ACHN (cell line): ENCODE results near the gene MYG1.
"Not testable (repeated sequence)": the region's sequence is repeated elsewhere in the genome, so short reads cannot be mapped to it uniquely, and the experiment has no call there.

ENCODE experiments used
- DNase-seq: peaks from one replicate; pipeline ENCODE4 v3.0.0-alpha.2; 2015
- in situ Hi-C: cut with HindIII; loops from 2 replicates; pipeline ENCODE4 v1.10.0; 2017; ENCODE audit warnings: low sequenced_read_pairs, low pct_ligation_motif_present, low pct_unique_long_range_greater_than_20kb

MYG1 gene

GRCh38 chr12:53279283-53279869, 20.1 kb upstream of the MYG1 start:
- in situ Hi-C loops: no loop called here
- no peak for DNase-seq

DNA sequence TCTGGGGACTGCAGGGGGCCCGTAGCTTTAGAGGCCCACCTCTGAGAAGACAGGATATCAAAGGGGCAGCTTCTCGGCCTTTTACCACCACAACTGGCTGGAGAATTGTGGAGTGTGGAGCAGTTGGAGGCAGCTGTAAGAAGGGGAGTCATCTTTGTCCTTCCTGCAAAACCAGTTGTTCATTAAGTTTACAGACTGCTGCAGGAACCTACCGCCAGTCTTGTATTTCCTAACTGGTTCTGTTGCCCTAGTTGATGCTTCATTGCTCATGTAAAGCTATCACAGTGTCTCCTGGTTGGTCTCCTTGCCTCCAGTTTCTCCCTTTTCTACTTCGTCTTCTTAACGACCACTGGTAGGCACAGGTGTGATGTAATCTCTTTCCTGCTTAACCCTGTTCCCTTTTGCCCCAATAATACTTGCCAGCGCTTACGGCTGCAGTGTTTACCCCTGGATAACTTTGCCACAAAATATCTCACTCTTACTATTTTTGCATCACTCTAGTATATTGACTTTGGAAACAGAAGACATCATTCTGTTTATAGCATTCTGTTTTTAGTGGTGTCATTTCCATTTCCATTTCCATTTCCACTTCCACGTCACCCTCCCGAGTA, 19.5 kb upstream of the MYG1 start:
- no peak for DNase-seq
- in situ Hi-C loops: no loop called here

GRCh38 chr12:53286448-53286847, 13.0 kb upstream of the MYG1 start:
- DNase-seq: no peak
- in situ Hi-C loops: no loop called here

DNA sequence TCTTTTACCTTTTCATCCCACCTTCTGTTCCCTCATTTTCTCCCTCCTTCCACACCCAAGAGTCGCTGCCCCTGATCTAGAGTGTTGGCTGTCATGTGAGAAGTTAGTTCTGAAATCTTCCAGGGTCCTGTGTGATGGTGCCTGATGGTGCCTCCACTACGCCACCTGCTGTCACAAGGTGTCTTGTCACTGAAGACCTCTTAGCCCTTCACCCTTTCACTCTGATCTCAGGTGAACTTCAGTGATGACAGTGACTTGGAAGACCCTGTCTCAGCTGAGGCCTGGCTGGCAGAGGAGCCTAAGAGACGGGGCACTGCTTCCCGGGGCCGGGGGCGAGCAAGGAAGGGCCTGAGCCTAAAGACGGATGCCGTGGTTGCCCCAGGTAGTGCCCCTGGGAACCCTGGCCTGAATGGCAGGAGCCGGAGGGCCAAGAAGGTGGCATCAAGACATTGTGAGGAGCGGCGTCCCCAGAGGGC, 11.7 kb upstream of the MYG1 start:
- peak; percentile 68 for DNase-seq
- in situ Hi-C loops: no loop called here

GRCh38 chr12:53288322-53288721, 11.2 kb upstream of the MYG1 start:
- in situ Hi-C loops: no loop called here
- DNase-seq: no peak

GRCh38 chr12:53289891-53290290, 9.6 kb upstream of the MYG1 start:
- in situ Hi-C loops: no loop called here
- DNase-seq: peak; percentile 68

GRCh38 chr12:53290661-53291060, 8.8 kb upstream of the MYG1 start:
- in situ Hi-C loops: no loop called here
- DNase-seq: no peak

DNA sequence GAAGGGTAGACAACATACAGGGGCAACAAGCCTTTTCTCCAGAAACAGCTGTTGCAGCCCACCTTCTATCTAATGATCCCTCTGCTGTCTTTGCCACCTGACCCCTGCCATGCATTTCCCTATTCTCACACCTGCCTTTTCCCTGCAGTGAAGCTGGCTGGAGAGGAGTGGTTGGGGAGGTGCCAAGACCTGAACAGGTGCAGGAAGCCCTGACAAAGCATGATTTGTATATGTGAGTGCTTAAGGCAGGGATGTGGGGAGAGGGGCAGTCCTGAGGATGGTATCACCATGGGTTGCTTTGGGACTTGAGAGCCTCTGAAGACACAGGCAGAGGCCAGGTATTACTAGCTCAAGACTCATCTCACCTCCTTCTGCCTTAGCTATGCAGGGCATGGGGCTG, 7.1 kb upstream of the MYG1 start:
- in situ Hi-C loops: no loop called here
- no peak for DNase-seq

- in situ Hi-C loops: no loop called here
- DNase-seq: peak; percentile 91
Measured at GRCh38 chr12:53295070-53295890, 4.2 kb upstream of the MYG1 start, which contains the start of gene PFDN5. Gene PFDN5 (plus strand): TSS chr12:53295542. CDS start chr12:53295568, 26 bp downstream.

DNA sequence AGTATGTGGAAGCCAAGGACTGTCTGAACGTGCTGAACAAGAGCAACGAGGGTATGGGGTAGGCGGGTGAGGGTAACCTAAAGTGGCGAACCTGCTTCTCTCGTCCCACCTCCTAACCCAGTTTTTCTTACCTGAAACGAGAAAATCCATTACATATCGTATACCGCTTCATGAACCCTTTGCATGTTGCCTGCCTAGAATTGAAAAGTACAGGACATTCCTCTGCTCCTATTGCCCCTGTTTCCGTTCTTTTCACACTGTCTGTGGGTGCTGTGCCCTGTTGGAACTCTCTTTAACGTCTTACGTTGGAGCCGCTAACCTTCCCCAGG, 3.6 kb upstream of the MYG1 start:
- no peak for DNase-seq
- in situ Hi-C loops: no loop called here

- in situ Hi-C loops, DNase-seq: not testable (repeated sequence)
Measured at GRCh38 chr12:53297106-53297505, 2.4 kb upstream of the MYG1 start.

GRCh38 chr12:53298164-53298563, 1.3 kb upstream of the MYG1 start:
- in situ Hi-C loops: no loop called here
- DNase-seq: no peak

GRCh38 chr12:53299101-53299453, 418 bp upstream of the MYG1 start:
- in situ Hi-C loops: no loop called here
- peak; percentile 74 for DNase-seq

GRCh38 chr12:53300187-53300586, 692 bp downstream of the MYG1 start:
- in situ Hi-C loops: no loop called here
- DNase-seq: peak; percentile 43

DNA sequence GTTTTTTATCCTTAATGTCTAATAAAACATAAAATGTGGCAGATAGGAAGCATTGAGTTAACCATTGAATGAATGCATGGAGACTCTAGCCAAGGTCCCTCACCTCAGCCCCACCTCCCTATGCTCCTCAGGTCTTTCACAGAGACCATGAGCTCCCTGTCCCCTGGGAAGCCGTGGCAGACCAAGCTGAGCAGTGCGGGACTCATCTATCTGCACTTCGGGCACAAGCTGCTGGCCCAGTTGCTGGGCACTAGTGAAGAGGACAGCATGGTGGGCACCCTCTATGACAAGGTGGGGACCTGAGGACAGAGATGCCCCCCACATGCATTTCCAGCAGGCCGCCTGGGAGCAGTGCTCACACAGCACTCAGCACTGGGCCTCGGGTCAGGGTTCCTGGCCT, 3.4 kb downstream of the MYG1 start:
- no peak for DNase-seq
- in situ Hi-C loops: no loop called here

GRCh38 chr12:53306826-53307225, 7.3 kb downstream of the MYG1 start:
- in situ Hi-C loops: no loop called here
- no peak for DNase-seq

DNA sequence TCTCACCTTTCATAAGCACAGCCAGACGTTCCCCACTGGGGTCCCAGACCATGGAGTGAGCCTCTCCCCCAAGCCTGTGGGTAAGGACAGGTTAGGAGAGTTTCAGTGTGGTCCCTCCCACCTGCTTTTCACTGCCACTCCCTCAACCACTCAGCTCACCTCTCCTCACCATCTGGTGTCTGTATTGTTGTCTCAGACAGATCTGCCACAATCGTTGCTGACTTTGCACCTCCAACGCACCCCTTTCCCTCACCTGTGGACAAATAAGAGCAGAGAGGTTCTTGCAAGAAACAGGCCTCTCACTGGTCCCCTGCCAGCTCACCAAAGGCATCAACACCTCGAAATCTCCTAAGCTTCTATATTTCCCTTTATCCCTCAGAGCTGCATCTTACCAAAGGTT, 8.8 kb downstream of the MYG1 start:
- no peak for DNase-seq
- in situ Hi-C loops: no loop called here

DNA sequence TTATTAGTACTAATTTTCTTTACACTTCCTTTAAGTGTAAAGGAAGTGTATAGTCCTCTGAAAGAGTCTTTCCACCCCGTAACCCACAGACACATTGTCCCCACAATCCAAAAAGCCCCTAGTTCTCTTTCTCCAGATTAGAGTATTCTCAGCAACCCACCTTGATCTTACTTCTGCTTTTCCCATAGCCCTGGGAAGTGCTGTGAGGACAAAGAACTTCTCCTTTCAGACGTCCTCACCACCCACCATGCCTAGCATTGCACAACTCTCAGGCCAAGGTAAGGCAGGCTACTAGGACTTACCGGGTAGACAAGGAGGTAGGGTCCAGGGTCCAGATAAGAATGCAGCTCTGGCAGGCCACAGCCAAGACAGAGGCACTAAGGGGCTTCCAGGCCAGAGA, 14.5 kb downstream of the MYG1 start:
- in situ Hi-C loops: no loop called here
- DNase-seq: no peak

DNA sequence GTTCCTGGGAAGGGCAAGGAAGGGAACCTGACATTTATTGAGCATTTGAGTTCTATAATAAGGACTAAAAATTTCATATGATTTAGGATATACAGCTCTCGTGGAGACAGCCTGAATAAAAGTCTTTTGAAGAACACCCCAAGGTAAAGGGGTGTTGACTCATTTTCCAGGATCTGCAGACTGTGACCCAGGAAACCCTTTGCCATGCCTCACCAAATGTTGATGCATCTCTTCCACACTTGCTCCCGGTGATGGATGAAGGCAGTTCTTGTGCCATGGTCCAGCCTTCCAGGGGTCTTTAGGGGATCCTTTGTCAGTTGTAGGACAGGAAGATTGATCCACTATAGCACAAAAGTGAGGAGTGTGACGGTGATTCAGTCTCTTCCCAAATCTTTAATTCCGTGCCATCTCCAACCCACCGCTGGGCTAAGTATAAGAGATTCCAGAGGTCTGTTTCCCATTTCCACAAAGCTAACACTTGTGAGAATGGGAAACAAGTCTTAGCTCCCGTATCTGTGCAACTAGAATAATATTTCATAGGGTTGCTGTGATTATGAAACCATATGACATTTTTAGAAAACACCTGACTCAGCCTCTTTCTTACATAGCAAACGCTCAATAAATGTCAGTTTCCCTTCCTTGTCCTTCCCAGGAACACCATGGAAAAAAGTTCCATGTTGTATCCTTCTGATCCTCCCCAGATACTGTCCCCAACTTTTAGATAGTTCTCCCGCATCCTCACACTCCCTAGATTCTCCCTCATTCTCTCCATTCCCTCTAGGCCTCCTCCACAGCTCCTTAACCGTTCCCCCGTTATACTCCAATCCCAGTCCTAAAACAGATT, 21.1 kb downstream of the MYG1 start:
- peak; percentile 52 for DNase-seq
- in situ Hi-C loops: no loop called here
